ENCODE measurements around the gene VWC2.

VWC2 gene

GRCh38 chr7:49892481-49892880 is 119.0 kb downstream of the VWC2 start:
- no peak for TF ChIP-seq ZNF274 (IDR thresholded peaks at IDR 0.05; ENCODE audit: low read depth, low read length)

DNA sequence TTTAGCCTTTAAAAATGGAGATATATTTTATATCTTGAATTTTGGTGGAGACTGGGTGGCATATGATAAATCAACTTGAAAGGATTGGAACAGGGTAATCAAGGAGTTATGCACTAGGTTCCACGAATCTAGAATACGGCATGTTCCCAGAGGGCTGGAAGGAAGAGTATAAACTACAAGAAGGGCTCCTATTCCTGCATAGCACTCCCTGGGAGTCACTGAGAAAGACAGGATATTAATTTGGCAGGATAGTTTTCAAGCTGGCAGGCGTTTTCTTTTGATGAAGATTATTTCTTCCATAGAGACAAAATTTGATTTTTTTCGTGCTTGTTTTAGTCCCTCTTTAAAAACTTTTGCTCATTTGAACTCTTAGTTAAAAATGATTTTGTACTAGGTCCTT is 119.7 kb downstream of the VWC2 start:
- TF ChIP-seq ZNF274 (IDR thresholded peaks at IDR 0.05; ENCODE audit: low read depth, low read length) = no peak
- H3K4me3 ChIP-seq (ENCODE audit: low read length) = no peak overlapping the region

More at GRCh38 chr7:49892481-49892880, 119.0 kb downstream of the VWC2 start:
- no peak overlapping the region for H3K4me3 ChIP-seq (ENCODE audit: low read length)

- TF ChIP-seq ZNF274 (IDR thresholded peaks at IDR 0.05; ENCODE audit: low read depth, low read length) = no peak
- H3K4me3 ChIP-seq (ENCODE audit: low read length) = no peak overlapping the region
Measured at GRCh38 chr7:49894543-49894942, 121.1 kb downstream of the VWC2 start.

DNA sequence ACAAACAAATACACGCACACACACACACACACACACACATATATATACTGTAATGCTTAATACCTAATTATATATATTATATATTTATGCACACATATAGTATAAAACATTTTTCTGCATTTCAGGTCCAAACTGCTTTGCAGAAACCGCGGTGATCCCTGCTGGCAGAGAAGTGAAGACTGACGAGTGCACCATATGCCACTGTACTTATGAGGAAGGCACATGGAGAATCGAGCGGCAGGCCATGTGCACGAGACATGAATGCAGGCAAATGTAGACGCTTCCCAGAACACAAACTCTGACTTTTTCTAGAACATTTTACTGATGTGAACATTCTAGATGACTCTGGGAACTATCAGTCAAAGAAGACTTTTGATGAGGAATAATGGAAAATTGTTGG is 138.5 kb downstream of the VWC2 start:
- no peak overlapping the region for H3K4me3 ChIP-seq (ENCODE audit: low read length)
- no peak for TF ChIP-seq ZNF274 (IDR thresholded peaks at IDR 0.05; ENCODE audit: low read depth, low read length)

DNA sequence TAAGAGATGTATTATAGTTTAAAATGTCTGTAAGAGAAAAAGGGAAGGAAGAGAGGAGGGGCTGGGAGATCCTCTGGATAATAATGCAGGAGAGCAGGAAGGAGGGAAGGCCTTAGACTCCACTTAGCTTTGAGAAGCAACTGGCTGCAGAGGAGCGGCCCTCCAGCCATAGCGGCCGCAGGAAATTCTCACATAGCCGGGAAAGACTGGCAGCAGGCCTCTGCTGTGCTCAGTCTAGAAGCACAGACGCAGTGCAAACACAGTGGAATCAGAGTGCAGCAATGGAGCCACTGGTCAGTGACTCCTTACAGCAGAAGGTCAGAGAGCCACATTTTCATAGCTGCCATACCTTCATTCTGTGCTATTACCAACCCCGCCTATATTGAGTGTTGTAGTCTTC is 153.3 kb downstream of the VWC2 start:
- no peak overlapping the region for H3K4me3 ChIP-seq (ENCODE audit: low read length)
- TF ChIP-seq ZNF274 (IDR thresholded peaks at IDR 0.05; ENCODE audit: low read depth, low read length) = no peak

DNA sequence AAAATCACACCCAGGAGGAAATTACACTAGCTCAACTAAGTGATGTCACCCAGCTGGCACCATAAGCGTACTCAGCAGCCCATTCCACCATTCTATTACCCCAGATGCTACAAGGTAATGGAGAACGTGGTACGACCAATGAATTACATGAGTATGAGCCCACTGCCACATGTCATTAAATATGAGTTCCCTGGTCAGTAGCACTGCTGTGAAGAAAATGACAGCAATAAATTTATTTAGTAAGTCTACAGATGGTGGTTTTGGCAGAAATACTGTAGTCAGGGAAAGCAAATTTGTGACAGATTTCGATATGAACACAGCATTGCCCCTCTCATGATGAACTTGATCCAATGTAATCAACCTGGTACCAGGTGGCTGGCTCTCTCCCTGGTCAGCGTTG is 154.2 kb downstream of the VWC2 start:
- TF ChIP-seq ZNF274 (IDR thresholded peaks at IDR 0.05; ENCODE audit: low read depth, low read length) = no peak
- H3K4me3 ChIP-seq (ENCODE audit: low read length) = no peak overlapping the region

DNA sequence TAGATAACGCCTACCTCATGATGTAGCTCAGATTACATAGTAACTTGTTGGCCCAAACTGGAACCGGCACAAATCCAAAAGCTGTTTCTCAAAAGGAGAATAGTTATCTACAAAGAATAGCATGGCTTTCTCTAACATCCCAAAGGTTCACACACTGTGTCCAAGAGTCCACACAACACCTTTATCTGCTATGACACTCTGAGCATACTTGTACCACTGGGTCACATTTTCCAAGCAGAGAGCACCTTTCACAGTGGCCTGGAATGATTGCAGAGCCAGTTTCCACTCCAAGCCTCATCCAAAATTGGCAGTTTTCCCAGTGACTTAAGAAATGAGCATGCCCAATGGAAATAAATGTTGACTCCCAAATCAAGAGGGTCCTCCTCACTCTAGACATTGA is 155.3 kb downstream of the VWC2 start:
- no peak for TF ChIP-seq ZNF274 (IDR thresholded peaks at IDR 0.05; ENCODE audit: low read depth, low read length)

GRCh38 chr7:49931627-49932026 is 158.2 kb downstream of the VWC2 start:
- TF ChIP-seq ZNF274 (IDR thresholded peaks at IDR 0.05; ENCODE audit: low read depth, low read length) = no peak
- H3K4me3 ChIP-seq (ENCODE audit: low read length) = no peak overlapping the region

More for the DNA sequence above, 155.3 kb downstream of the VWC2 start:
- no peak overlapping the region for H3K4me3 ChIP-seq (ENCODE audit: low read length)

GRCh38 chr7:49937608-49938007 is 164.2 kb downstream of the VWC2 start:
- no peak overlapping the region for H3K4me3 ChIP-seq (ENCODE audit: low read length)
- no peak for TF ChIP-seq ZNF274 (IDR thresholded peaks at IDR 0.05; ENCODE audit: low read depth, low read length)
